Stimulated activated CD8-positive, alpha-beta memory T cell treated with anti-CD3 and anti-CD28 coated beads, Interleukin-7, amount 100 ng/mL, for 24 hours (primary cell): ENCODE data around the gene KCNJ4.

Source experiments
- DNase-seq: peaks from one replicate; pipeline ENCODE4 v3.0.0-alpha.2; 2020; ENCODE audit warnings: low read depth

Gene KCNJ4

GRCh38 chr22:38452373-38453065 is 2.5 kb downstream of the KCNJ4 start:
- no peak for DNase-seq

GRCh38 chr22:38451864-38452263 is 3.1 kb downstream of the KCNJ4 start:
- no peak for DNase-seq

- no peak for DNase-seq
Observed at GRCh38 chr22:38451404-38451803, 3.6 kb downstream of the KCNJ4 start.

GRCh38 chr22:38450234-38450797 is 4.7 kb downstream of the KCNJ4 start:
- DNase-seq = no peak

GRCh38 chr22:38449776-38450175 is 5.2 kb downstream of the KCNJ4 start:
- DNase-seq = no peak

- DNase-seq = no peak
Observed at GRCh38 chr22:38448945-38449745, 5.9 kb downstream of the KCNJ4 start.

GRCh38 chr22:38446018-38446601 is 8.9 kb downstream of the KCNJ4 start:
- no peak for DNase-seq

- no peak for DNase-seq
Observed at GRCh38 chr22:38444783-38445182, 10.2 kb downstream of the KCNJ4 start.

- DNase-seq = no peak
Observed at GRCh38 chr22:38443628-38444521, 11.1 kb downstream of the KCNJ4 start.

GRCh38 chr22:38442967-38443627 is 11.9 kb downstream of the KCNJ4 start:
- no peak for DNase-seq

- no peak for DNase-seq
Observed at GRCh38 chr22:38441620-38442287, 13.2 kb downstream of the KCNJ4 start.

GRCh38 chr22:38440747-38441350 is 14.2 kb downstream of the KCNJ4 start:
- DNase-seq = no peak

GRCh38 chr22:38437416-38437815 is 17.6 kb downstream of the KCNJ4 start:
- no peak for DNase-seq

GRCh38 chr22:38436629-38437395 is 18.2 kb downstream of the KCNJ4 start:
- no peak for DNase-seq

- no peak for DNase-seq
Observed at GRCh38 chr22:38435965-38436364, 19.0 kb downstream of the KCNJ4 start.

- no peak for DNase-seq
Observed at GRCh38 chr22:38435010-38435409, 20.0 kb downstream of the KCNJ4 start.

- no peak for DNase-seq
Observed at GRCh38 chr22:38433871-38434270, 21.1 kb downstream of the KCNJ4 start.

GRCh38 chr22:38432264-38432663 is 22.7 kb downstream of the KCNJ4 start:
- DNase-seq = no peak

- no peak for DNase-seq
Observed at GRCh38 chr22:38431266-38432010, 23.6 kb downstream of the KCNJ4 start.
